Keratinocyte (primary cell): ENCODE results near the gene GNPTG. TPM values are rescaled to one million over a fixed set of nuclear protein-coding genes. Genes with fewer than 3 reads are reported as not detected.

Experiments used
- DNase-seq: peaks from one replicate; pipeline ENCODE4 v3.0.0-alpha.2; 2011; ENCODE audit warnings: low read depth, missing footprints, low spot score
- FAIRE-seq: peaks from 2 replicates; lab custom pipeline; 2011; peaks lifted over from hg19 to GRCh38; lab: Jason Lieb, UNC
- H2AFZ ChIP-seq: 2 replicates; pipeline ENCODE4 v1.6.0; 2012; ENCODE audit warnings: low read length, control low read depth, inconsistent platforms; ENCODE audit not compliant: control insufficient read depth
- H3K27ac ChIP-seq: 2 replicates; pipeline ENCODE4 v1.5.1; 2011; ENCODE audit warnings: low read length; ENCODE audit not compliant: control insufficient read depth, insufficient read depth
- H3K27me3 ChIP-seq: 3 replicates; pipeline ENCODE4 v1.6.0; 2011; ENCODE audit warnings: low read length; ENCODE audit not compliant: control insufficient read depth, insufficient read depth; ENCODE audit errors: extremely low read depth
- H3K36me3 ChIP-seq, 2 experiments: 2 replicates in 1 of 2; 3 replicates in 1 of 2; pipeline ENCODE4 v1.5.1; 2011; ENCODE audit warnings: low read length in 2 of 2, mild to moderate bottlenecking in 1 of 2; ENCODE audit not compliant: control insufficient read depth in 2 of 2, insufficient read depth in 2 of 2; ENCODE audit errors: extremely low read depth in 1 of 2
- H3K4me1 ChIP-seq: 3 replicates; pipeline ENCODE4 v1.5.1; 2011; ENCODE audit warnings: low read length; ENCODE audit not compliant: control insufficient read depth, insufficient read depth; ENCODE audit errors: extremely low read depth
- H3K4me2 ChIP-seq: 3 replicates; pipeline ENCODE4 v1.6.0; 2011; ENCODE audit warnings: low read depth, low read length; ENCODE audit not compliant: control insufficient read depth, insufficient read depth; ENCODE audit errors: extremely low read depth
- H3K4me3 ChIP-seq, 3 experiments: fragments of 200-600 bp in 1 of 3; sonication (generic) in 1 of 3; 2 replicates in 2 of 3; 3 replicates in 1 of 3; pipeline ENCODE4 v1.5.1; 2011 to 2016; ENCODE audit warnings: low read length in 3 of 3, mild to moderate bottlenecking in 3 of 3, control low read depth in 2 of 3, inconsistent platforms in 1 of 3, low read depth in 1 of 3, mixed read lengths in 1 of 3, mixed run types in 1 of 3, moderate library complexity in 1 of 3; ENCODE audit not compliant: control insufficient read depth in 2 of 3, insufficient read depth in 2 of 3; ENCODE audit errors: extremely low read depth in 1 of 3
- H3K79me2 ChIP-seq: 2 replicates; pipeline ENCODE4 v1.6.0; 2012; ENCODE audit warnings: low read length; ENCODE audit not compliant: control insufficient read depth, insufficient read depth
- H3K9ac ChIP-seq: 3 replicates; pipeline ENCODE4 v1.6.0; 2011; ENCODE audit warnings: low read length; ENCODE audit not compliant: control insufficient read depth, insufficient read depth; ENCODE audit errors: extremely low read depth
- H3K9me1 ChIP-seq: 3 replicates; pipeline ENCODE4 v1.6.0; 2011; ENCODE audit warnings: low read length; ENCODE audit not compliant: control insufficient read depth, insufficient read depth; ENCODE audit errors: extremely low read depth
- H3K9me3 ChIP-seq: 2 replicates; pipeline ENCODE4 v1.5.1; 2012; ENCODE audit warnings: low read depth, low read length; ENCODE audit not compliant: control insufficient read depth
- H4K20me1 ChIP-seq: 3 replicates; pipeline ENCODE4 v1.6.0; 2011; ENCODE audit warnings: low read length; ENCODE audit not compliant: control insufficient read depth, insufficient read depth; ENCODE audit errors: extremely low read depth
- EZH2 ChIP-seq: IDR thresholded peaks from one replicate; pipeline ENCODE4 v1.6.1; 2012; ENCODE audit warnings: inconsistent platforms, mild to moderate bottlenecking, low read length, moderate library complexity
- dilution Hi-C: fragments of 300-500 bp; cut with MboI; formaldehyde crosslinking; loops from one replicate; pipeline ENCODE4 v1.7.0; 2020; ENCODE audit warnings: low sequenced_read_pairs; ENCODE audit not compliant: extremely low pct_ligation_motif_present
- polyA plus RNA-seq, 5 experiments: library from polyadenylated mRNA; depleted of rRNA in 3 of 5; stranded (reverse) in 3 of 5; stranded (forward) in 1 of 5; unstranded in 1 of 5; fragments of >200 nt; gene quantifications; 1 replicate in 1 of 5; 2 replicates in 3 of 5; 3 replicates in 1 of 5; pipeline versions ENCODE4 v1.2.1 to v1.2.3, GENCODE V29; 2011 to 2012; ENCODE audit warnings: missing spikeins in 2 of 5, low read depth in 1 of 5, low replicate concordance in 1 of 5
- TF ChIP-seq, protein P1 (sequence below), 3 experiments: IDR thresholded peaks in 1 of 3; conservative IDR thresholded peaks in 1 of 3; optimal IDR thresholded peaks in 1 of 3; 2 replicates in 2 of 3; 3 replicates in 1 of 3; pipeline versions ENCODE3 to v1.5.1; 2011; ENCODE audit warnings: low read length in 3 of 3, mild to moderate bottlenecking in 3 of 3, moderate library complexity in 2 of 3, control low read depth in 1 of 3, inconsistent platforms in 1 of 3; ENCODE audit not compliant: insufficient read depth in 2 of 3; ENCODE audit errors: extremely low read depth in 1 of 3

Gene GNPTG
- polyA plus RNA-seq, 1 donor (not counting 4 experiments of a cell fraction or from before 2014, with no cell fraction given), result 30.9 TPM

- Histone ChIP-seq H3K9me1 (no peaks in the 10 kb centered on the region), H3K9me3 (no peaks in the 10 kb centered on the region), H3K4me1 (no peaks in the 10 kb centered on the region), H3K27me3 (no peaks in the 10 kb centered on the region), H3K27ac (no peak overlapping the region), H3K4me2 (no peak overlapping the region), H3K9ac (no peak overlapping the region), H2AFZ (no peak overlapping the region), H3K36me3 (peaks cover 0 to 6% of the 10 kb centered on the region in 2 experiments), H3K4me3 (no peak overlapping the region), H3K79me2 (no peaks in the 10 kb centered on the region), H4K20me1 (no peaks in the 10 kb centered on the region)
- dilution Hi-C loops, result no loop called here
- no peak for DNase-seq
- FAIRE-seq, result no peak
- TF ChIP-seq EZH2, result no peak
- TF ChIP-seq, protein P1, sequence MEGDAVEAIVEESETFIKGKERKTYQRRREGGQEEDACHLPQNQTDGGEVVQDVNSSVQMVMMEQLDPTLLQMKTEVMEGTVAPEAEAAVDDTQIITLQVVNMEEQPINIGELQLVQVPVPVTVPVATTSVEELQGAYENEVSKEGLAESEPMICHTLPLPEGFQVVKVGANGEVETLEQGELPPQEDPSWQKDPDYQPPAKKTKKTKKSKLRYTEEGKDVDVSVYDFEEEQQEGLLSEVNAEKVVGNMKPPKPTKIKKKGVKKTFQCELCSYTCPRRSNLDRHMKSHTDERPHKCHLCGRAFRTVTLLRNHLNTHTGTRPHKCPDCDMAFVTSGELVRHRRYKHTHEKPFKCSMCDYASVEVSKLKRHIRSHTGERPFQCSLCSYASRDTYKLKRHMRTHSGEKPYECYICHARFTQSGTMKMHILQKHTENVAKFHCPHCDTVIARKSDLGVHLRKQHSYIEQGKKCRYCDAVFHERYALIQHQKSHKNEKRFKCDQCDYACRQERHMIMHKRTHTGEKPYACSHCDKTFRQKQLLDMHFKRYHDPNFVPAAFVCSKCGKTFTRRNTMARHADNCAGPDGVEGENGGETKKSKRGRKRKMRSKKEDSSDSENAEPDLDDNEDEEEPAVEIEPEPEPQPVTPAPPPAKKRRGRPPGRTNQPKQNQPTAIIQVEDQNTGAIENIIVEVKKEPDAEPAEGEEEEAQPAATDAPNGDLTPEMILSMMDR (optimal IDR thresholded peaks at IDR 0.05 in 1 of 3, IDR thresholded peaks at IDR 0.05 in 1 of 3, conservative IDR thresholded peaks at IDR 0.05 in 1 of 3; ENCODE audit: extremely low read depth in 1 of 3, insufficient read depth in 2 of 3, low read length in 3 of 3), result no peak
These were observed 41.1 kb downstream of the GNPTG start for GRCh38 chr16:1392826-1393225.

DNA sequence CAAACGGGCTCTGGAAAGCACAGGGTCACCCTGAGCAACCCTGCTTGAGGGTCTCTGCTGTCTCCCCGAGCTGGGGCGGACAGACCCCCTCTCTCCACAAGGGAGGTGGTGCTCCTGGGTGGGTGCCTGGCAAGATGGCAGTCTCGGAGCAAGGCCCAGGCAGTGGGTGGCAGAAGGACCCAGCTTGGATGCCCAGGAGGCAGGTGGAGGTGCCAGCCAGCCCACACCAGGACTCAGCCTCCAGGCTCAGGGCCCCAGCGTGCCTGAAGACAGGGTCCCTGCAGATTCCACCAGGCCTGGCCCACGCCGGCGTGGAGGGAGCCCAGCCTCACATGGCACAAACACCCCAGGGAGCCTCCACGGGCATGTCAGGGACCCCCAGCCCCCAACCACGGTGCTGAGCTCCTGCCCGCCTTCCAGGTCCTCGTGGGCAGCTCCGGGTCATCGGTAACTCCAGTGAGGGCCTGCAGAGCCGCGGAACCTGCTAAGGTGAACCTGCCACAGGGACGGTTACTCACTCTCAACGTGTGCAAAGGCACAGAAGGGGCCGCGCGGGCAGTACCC, 42.0 kb downstream of the GNPTG start:
- Histone ChIP-seq H3K27me3 (no peaks in the 10 kb centered on the region), H3K79me2 (no peaks in the 10 kb centered on the region), H3K9me1 (no peaks in the 10 kb centered on the region), H3K4me2 (no peak overlapping the region), H3K27ac (no peak overlapping the region), H3K4me3 (no peak overlapping the region), H3K9me3 (no peaks in the 10 kb centered on the region), H2AFZ (no peak overlapping the region), H3K4me1 (no peaks in the 10 kb centered on the region), H4K20me1 (no peaks in the 10 kb centered on the region), H3K36me3 (peaks cover 0 to 6% of the 10 kb centered on the region in 2 experiments), H3K9ac (no peak overlapping the region)
- dilution Hi-C loops, result no loop called here
- FAIRE-seq, result no peak
- TF ChIP-seq, protein P1 (optimal IDR thresholded peaks at IDR 0.05 in 1 of 3, IDR thresholded peaks at IDR 0.05 in 1 of 3, conservative IDR thresholded peaks at IDR 0.05 in 1 of 3; ENCODE audit: extremely low read depth in 1 of 3, insufficient read depth in 2 of 3, low read length in 3 of 3), result no peak
- no peak for TF ChIP-seq EZH2
- DNase-seq, result no peak
